Measurements from ENCODE around the gene RAD51B.

The RAD51B gene

GRCh38 chr14:68262567-68262966, 443.0 kb downstream of the RAD51B start:
- Histone ChIP-seq H3K36me3 (ENCODE audit: control insufficient read depth, insufficient read depth, low read length) (no peaks in the 10 kb centered on the region), H3K4me3 (replicated peaks; ENCODE audit: low read depth, low read length) (no peak overlapping the region), H3K27me3 (replicated peaks; ENCODE audit: control insufficient read depth, insufficient read depth, low read length) (no peaks in the 10 kb centered on the region)
- DNase-seq (ENCODE audit: extremely low read depth, insufficient read length) = no peak
- TF ChIP-seq CTCF (IDR thresholded peaks at IDR 0.05; ENCODE audit: insufficient read depth, low read length, poor library complexity, severe bottlenecking) = no peak

GRCh38 chr14:68263563-68264259, 444.1 kb downstream of the RAD51B start:
- no peak overlapping the region for H3K4me3 ChIP-seq (replicated peaks; ENCODE audit: low read depth, low read length)
- no peak for DNase-seq (ENCODE audit: extremely low read depth, insufficient read length)
- H3K36me3 ChIP-seq (ENCODE audit: control insufficient read depth, insufficient read depth, low read length) = no peaks in the 10 kb centered on the region
- TF ChIP-seq CTCF (IDR thresholded peaks at IDR 0.05; ENCODE audit: insufficient read depth, low read length, poor library complexity, severe bottlenecking) = no peak
- no peaks in the 10 kb centered on the region for H3K27me3 ChIP-seq (replicated peaks; ENCODE audit: control insufficient read depth, insufficient read depth, low read length)

DNA sequence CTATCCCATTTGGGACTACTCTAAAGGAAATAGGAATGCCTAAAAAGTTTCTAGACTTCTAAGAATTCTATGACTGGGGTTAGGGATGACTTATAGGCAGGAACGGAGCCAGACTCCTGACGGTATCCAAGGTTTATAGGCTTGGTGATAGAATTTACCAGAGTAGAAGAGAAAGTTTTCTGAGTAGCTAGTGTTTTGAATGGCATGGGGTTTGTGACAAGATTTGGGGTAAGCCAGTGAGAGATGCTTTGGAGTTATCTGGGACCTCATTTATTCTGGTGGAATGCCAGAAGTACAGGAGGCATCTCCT, 444.6 kb downstream of the RAD51B start:
- Histone ChIP-seq H3K36me3 (ENCODE audit: control insufficient read depth, insufficient read depth, low read length) (no peaks in the 10 kb centered on the region), H3K4me3 (replicated peaks; ENCODE audit: low read depth, low read length) (no peak overlapping the region), H3K27me3 (replicated peaks; ENCODE audit: control insufficient read depth, insufficient read depth, low read length) (no peaks in the 10 kb centered on the region)
- no peak for TF ChIP-seq CTCF (IDR thresholded peaks at IDR 0.05; ENCODE audit: insufficient read depth, low read length, poor library complexity, severe bottlenecking)
- no peak for DNase-seq (ENCODE audit: extremely low read depth, insufficient read length)

DNA sequence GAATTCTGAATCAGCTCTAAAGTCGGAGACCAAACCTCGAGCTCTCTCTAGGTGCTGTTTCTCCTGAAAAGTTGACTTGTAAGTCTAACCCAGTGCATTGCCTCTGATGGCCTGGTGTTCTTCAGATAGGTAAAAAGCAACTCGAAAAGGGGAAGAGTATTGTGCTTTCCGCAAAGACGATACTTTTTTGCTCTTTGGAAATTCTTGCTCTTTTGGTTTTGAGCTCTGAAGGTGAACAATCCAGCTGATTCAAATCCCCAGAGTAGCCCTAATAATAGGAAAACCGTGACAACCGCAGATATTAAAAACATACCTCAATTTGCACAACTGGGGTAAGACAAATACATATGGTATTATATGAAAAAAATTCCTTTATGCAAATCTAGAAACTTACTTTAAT, 447.4 kb downstream of the RAD51B start:
- no peak for TF ChIP-seq CTCF (IDR thresholded peaks at IDR 0.05; ENCODE audit: insufficient read depth, low read length, poor library complexity, severe bottlenecking)
- H3K27me3 ChIP-seq (replicated peaks; ENCODE audit: control insufficient read depth, insufficient read depth, low read length) = no peaks in the 10 kb centered on the region
- H3K36me3 ChIP-seq (ENCODE audit: control insufficient read depth, insufficient read depth, low read length) = no peaks in the 10 kb centered on the region
- peak; percentile 50 for DNase-seq (ENCODE audit: extremely low read depth, insufficient read length)
- no peak overlapping the region for H3K4me3 ChIP-seq (replicated peaks; ENCODE audit: low read depth, low read length)

DNA sequence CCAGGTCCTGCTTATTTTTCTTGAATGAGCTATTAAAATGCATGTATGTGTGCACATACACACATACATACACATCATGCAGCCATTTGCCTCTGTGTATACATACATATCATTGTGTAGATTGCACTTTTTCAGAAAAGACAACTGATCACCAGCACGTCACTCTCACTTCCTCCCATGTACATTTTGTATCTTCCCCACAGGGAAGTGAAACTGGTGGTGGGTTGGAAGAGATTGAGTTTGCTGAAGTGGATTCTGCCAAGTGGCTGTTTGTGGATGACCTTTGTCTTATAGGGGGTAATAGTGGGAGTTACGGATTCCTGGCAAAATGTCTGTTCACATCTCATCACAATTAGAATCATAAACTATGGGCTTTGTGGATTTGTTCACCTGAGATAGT, 448.6 kb downstream of the RAD51B start:
- no peaks in the 10 kb centered on the region for H3K36me3 ChIP-seq (ENCODE audit: control insufficient read depth, insufficient read depth, low read length)

More for the DNA sequence above, 448.6 kb downstream of the RAD51B start:
- no peaks in the 10 kb centered on the region for H3K27me3 ChIP-seq (replicated peaks; ENCODE audit: control insufficient read depth, insufficient read depth, low read length)
- no peak overlapping the region for H3K4me3 ChIP-seq (replicated peaks; ENCODE audit: low read depth, low read length)
- peak; percentile 83 for DNase-seq (ENCODE audit: extremely low read depth, insufficient read length)
- TF ChIP-seq CTCF (IDR thresholded peaks at IDR 0.05; ENCODE audit: insufficient read depth, low read length, poor library complexity, severe bottlenecking) = no peak
